Heart left ventricle (tissue), 16 donors: ENCODE results near the gene TFEC. TPM values are rescaled to one million over a fixed set of nuclear protein-coding genes. Genes with fewer than 3 reads are reported as not detected.

ENCODE experiments used
- ATAC-seq, 4 donors: fragments of 200-7000 bp; cut with Tn5 transposase; one replicate each; pipeline ENCODE4 v1.9.1; 2020 to 2022; ENCODE audit warnings: moderate library complexity in 4 of 4, mild to moderate bottlenecking in 3 of 4, moderate number of reproducible peaks in 1 of 4
- DNase-seq, 5 donors: peaks; one replicate each; pipeline ENCODE4 v3.0.0-alpha.2; 2020
- H3K27ac ChIP-seq, 12 donors: fragments of 200-600 bp; sonication (generic) in 4 of 12; one replicate each; pipeline versions ENCODE4 v1.5.0 to v1.8.0; 2016 to 2022; ENCODE audit warnings: mild to moderate bottlenecking in 2 of 12
- H3K27me3 ChIP-seq, 9 donors: fragments of 200-600 bp; sonication (generic) in 2 of 9; one replicate each; pipeline versions ENCODE4 v1.5.1 to v1.8.0; 2016 to 2022; ENCODE audit warnings: mild to moderate bottlenecking in 3 of 9
- H3K36me3 ChIP-seq, 9 donors: fragments of 200-600 bp; sonication (generic) in 2 of 9; one replicate each; pipeline versions ENCODE4 v1.5.0 to v1.8.0; 2018 to 2022; ENCODE audit warnings: mild to moderate bottlenecking in 2 of 9
- H3K4me1 ChIP-seq, 12 donors: fragments of 200-600 bp; sonication (generic) in 4 of 12; one replicate each; pipeline versions ENCODE4 v1.5.0 to v1.8.0; 2016 to 2022; ENCODE audit warnings: mild to moderate bottlenecking in 3 of 12
- H3K4me3 ChIP-seq, 12 donors: fragments of 200-600 bp; sonication (generic) in 4 of 12; one replicate each; pipeline versions ENCODE4 v1.5.0 to v1.8.0; 2017 to 2022; ENCODE audit warnings: mild to moderate bottlenecking in 9 of 12, moderate library complexity in 4 of 12
- H3K9me3 ChIP-seq, 12 donors: fragments of 200-600 bp; sonication (generic) in 4 of 12; one replicate each; pipeline versions ENCODE4 v1.5.0 to v1.8.0; 2016 to 2022; ENCODE audit warnings: mild to moderate bottlenecking in 1 of 12
- CTCF ChIP-seq, 12 donors: fragments of 200-600 bp; sonication (generic) in 4 of 12; IDR thresholded peaks; one replicate each; pipeline versions ENCODE4 v1.5.0 to v1.8.0; 2018 to 2022; ENCODE audit warnings: antibody characterized with exemption in 12 of 12, mild to moderate bottlenecking in 5 of 12
- POLR2A ChIP-seq, 2 donors: fragments of 450-650 bp; IDR thresholded peaks; one replicate each; pipeline ENCODE4 v1.6.1; 2017; ENCODE audit warnings: antibody characterized with exemption in 2 of 2, mild to moderate bottlenecking in 2 of 2, moderate library complexity in 2 of 2
- WGBS, 4 donors: extraction: QIAGEN DNeasy Blood & Tissue Kit in 2 of 4; methylation state at CpG; one replicate each; pipeline versions ENCODE4 v1.1.5 to v1.1.7; 2013 to 2018; 5-methylcytosine and 5-hydroxymethylcytosine counted together
- intact Hi-C, 10 donors: fragments of 100-400 bp; cut with DNase I; formaldehyde crosslinking; loops; one replicate each; pipeline versions ENCODE4 v1.11.1 to v1.14.2; 2022
- polyA plus RNA-seq, 2 donors: library from polyadenylated mRNA; stranded (reverse); fragments of 200-250 nt; gene quantifications; one replicate each; pipeline ENCODE4 v1.2.3, GENCODE V29; 2013
- total RNA-seq, 9 donors: library from RNA; depleted of rRNA in 2 of 9; stranded (reverse); fragments of >200 nt in 2 of 9; fragmentation: NEBNext Ultra II Directional in 3 of 9; extraction: Animal tissue kit (Norgen Biotek cat#: 25700) in 3 of 9; gene quantifications; one replicate each; pipeline versions ENCODE4 v1.1.0 to v1.2.4, GENCODE V29; 2016 to 2023
- donor health status: ischemic (EF 13 %, LVEDD 7.1; RV severe dilation, severe dysfunction).
- donor health status: healthy with polysubstance abuse.
- donor health status: DM: no; HTN: yes; CAD: no.
- donor health status: DM: no; HTN: no; CAD: no.
- donor health status: ischemic (EF 25% LVEDD 6.9; RV normal size, moderate dysfunction).
- donor health status: ischemic (EF 25% LVEDD 5.7; RV mildly dilated, moderate dysfunction).
- donor health status: healthy.
- donor health status: DM: yes; HTN: yes; CAD: no.
- donor health status: ischemic (EF 35%, LVEDD 5.7; RV mildly dilated, moderate dysfunction).
- donor health status: nonischemic (EF 11% LVEDD 7.7; RV severe dilation, severe dysfunction).
- donor health status: DM: yes; HTN: yes; CAD: no.
- donor health status: PGD.
- donor health status: ischemic (EF 29% LVEDD 5.4; RV normal size, mild dysfunction).
- donor health status: nonischemic (EF 23%, LVEDD 6.1; RV moderate dilation, normal function).

Gene TFEC
- total and polyA plus RNA-seq, 11 donors, result 0.42 to 15.4 (median 0.87) TPM

DNA sequence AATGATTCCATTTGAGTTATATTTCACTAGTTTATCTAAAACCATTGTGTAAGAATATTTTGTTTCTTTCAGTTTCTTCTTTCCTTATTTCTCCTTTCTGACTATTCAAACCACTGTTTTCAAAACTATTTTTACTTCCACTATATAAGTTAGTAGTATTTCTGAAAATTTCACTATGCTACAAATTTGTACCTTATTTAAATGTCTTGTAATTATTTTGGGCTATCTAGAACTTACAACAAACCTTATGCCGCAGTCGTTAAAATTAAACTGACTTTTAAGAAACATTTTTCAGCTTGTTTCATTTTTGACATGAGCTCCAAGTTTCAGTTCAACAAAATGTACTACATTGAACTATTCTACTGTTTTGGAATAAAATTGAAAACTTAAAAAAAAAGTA is 1.8 kb downstream of the TFEC start:
- WGBS, 4 donors, result 82 to 97% (median 86%) methylated on average over 2 of the region's 2 CpGs
- TF ChIP-seq CTCF (IDR thresholded peaks at IDR 0.05) (no peak), POLR2A (IDR thresholded peaks at IDR 0.05) (no peak)
- Histone ChIP-seq H3K27me3 (no peaks in the 10 kb centered on the region), H3K9me3 (no peaks in the 10 kb centered on the region), H3K27ac (peak overlapping the region in 1 of 12 donors; percentile 84), H3K4me1 (peaks cover 0 to 22% (median 0%) of the 10 kb centered on the region in 12 donors), H3K4me3 (peak overlapping the region in 5 of 12 donors; percentile 10 to 49 (median 33)), H3K36me3 (no peaks in the 10 kb centered on the region)
- no peak for ATAC-seq
- no peak for DNase-seq
- intact Hi-C loops, result no loop called here

DNA sequence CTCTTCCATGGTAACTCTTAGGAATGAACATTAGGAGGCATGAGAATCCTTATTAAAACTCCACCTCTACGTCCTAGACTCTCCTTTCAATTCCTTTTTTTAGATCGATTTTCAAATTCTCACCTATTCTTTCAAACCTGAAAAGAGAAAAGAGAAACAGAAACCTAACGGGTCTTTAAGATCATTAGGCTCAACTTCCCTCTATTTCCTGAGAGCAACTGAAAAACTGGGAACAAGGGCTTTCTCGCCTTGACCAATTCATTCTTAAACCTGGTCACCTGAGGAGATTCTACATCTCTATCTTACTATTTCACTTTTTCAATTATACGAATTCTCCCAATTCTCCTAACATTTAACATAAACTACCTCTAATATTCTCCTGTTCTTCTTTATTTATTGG is 2.8 kb downstream of the TFEC start:
- no peak for ATAC-seq
- 60 to 79% (median 69%) methylated on average over 5 of the region's 5 CpGs for WGBS, 4 donors
- H3K4me3 ChIP-seq, result peak overlapping the region in 5 of 12 donors; percentile 1 to 49 (median 17)
- intact Hi-C loops, result no loop called here
- no peak for TF ChIP-seq CTCF (IDR thresholded peaks at IDR 0.05)
- no peak for TF ChIP-seq POLR2A (IDR thresholded peaks at IDR 0.05)
- H3K9me3 ChIP-seq, result no peaks in the 10 kb centered on the region
- no peaks in the 10 kb centered on the region for H3K36me3 ChIP-seq
- peaks cover 0 to 27% (median 0%) of the 10 kb centered on the region in 12 donors for H3K4me1 ChIP-seq
- H3K27ac ChIP-seq, result peak overlapping the region in 1 of 12 donors; percentile 84
- no peaks in the 10 kb centered on the region for H3K27me3 ChIP-seq
- DNase-seq, result no peak

GRCh38 chr7:116024826-116025809 is 5.4 kb downstream of the TFEC start:
- TF ChIP-seq POLR2A (IDR thresholded peaks at IDR 0.05) (no peak), CTCF (IDR thresholded peaks at IDR 0.05) (no peak)
- intact Hi-C loops, result no loop called here
- ATAC-seq (peak; percentile 26 to 68 (median 42)), DNase-seq (no peak)
- Histone ChIP-seq H3K9me3 (no peaks in the 10 kb centered on the region), H3K4me3 (no peak overlapping the region), H3K36me3 (no peaks in the 10 kb centered on the region), H3K27ac (peak overlapping the region in 1 of 12 donors; percentile 78), H3K4me1 (peaks cover 0 to 17% (median 0%) of the 10 kb centered on the region in 12 donors), H3K27me3 (no peaks in the 10 kb centered on the region)
- 65 to 85% (median 70%) methylated on average over 1 of the region's 1 CpG for WGBS, 4 donors

DNA sequence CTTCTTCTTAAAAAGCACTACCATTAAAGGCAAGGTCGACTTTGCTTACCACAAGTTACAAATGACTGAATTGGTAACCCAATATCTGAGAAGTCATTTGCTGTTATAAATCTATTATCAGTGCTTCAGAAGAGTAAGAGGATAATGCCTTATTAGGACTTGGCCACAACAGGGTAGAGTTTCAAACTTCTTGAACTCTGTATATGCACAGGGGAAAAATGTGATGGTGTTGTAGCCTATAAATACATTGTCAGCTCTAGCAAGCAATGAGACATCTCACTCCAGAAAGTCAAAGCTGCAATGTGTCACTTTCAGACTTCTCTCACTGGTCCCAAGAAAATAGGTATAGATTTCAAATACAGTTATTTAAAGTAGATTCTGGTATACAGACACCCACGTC is 9.3 kb downstream of the TFEC start:
- ATAC-seq, result no peak
- 75 to 87% (median 78%) methylated on average over 2 of the region's 2 CpGs for WGBS, 4 donors
- no peak overlapping the region for H3K4me3 ChIP-seq
- TF ChIP-seq POLR2A (IDR thresholded peaks at IDR 0.05) (no peak), CTCF (IDR thresholded peaks at IDR 0.05) (no peak)
- H3K27me3 ChIP-seq, result no peaks in the 10 kb centered on the region
- H3K4me1 ChIP-seq, result peaks cover 0 to 14% (median 0%) of the 10 kb centered on the region in 12 donors
- no peaks in the 10 kb centered on the region for H3K9me3 ChIP-seq
- no peak for DNase-seq
- H3K36me3 ChIP-seq, result no peaks in the 10 kb centered on the region
- no peak overlapping the region for H3K27ac ChIP-seq
- intact Hi-C loops, result no loop called here
